Activated CD8-positive, alpha-beta memory T cell treated with anti-CD3 and anti-CD28 coated beads, Interleukin-2, amount 50 U/mL, for 24 hours (primary cell): ENCODE results near the gene POLR1E.

ENCODE experiments used
- DNase-seq: peaks from one replicate; pipeline ENCODE4 v3.0.0-alpha.2; 2020; ENCODE audit errors: extremely low read depth

POLR1E gene

DNA sequence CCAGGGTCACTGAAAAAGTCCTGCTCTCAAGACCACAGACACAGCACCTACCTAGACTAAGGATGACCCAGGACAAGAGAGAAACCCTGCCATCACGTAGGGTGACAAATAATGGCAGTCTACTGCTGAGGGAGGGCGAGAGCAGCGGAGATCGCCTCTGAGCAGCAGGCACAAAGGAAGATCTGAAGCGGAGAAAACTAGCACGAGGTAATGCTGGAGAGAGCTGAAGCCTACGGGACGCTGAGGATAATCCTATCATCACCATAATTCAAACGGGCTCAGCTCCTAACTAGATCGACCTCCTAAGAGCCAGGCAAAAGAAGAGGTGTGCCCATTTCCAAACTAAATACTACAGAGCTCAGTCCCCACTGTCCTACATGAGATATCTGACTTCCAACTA lies 49.2 kb downstream of the POLR1E start:
- DNase-seq = no peak

GRCh38 chr9:37538099-37538498 lies 52.4 kb downstream of the POLR1E start:
- no peak for DNase-seq

DNA sequence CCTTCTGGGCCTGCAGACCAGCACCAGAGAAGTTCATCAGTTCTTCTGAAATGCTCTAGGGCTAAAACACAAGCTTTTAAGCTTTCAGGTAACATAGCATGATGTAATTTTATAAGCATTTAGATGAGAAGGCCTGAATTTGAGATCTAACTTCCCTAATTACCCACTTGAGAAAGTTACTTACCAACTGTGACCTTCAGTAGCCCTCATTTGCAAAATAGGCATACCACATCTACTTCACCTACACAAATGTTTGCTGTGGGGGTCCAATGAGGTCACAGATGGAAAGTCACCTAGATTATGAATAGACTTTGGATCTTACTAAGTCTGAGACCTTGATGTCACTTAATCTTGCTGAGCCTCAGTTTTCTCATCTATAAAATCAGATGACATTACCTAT lies 53.9 kb downstream of the POLR1E start:
- no peak for DNase-seq

GRCh38 chr9:37540634-37541033 lies 54.9 kb downstream of the POLR1E start:
- DNase-seq = no peak

- no peak for DNase-seq
Measured at GRCh38 chr9:37541465-37541864, 55.7 kb downstream of the POLR1E start.

DNA sequence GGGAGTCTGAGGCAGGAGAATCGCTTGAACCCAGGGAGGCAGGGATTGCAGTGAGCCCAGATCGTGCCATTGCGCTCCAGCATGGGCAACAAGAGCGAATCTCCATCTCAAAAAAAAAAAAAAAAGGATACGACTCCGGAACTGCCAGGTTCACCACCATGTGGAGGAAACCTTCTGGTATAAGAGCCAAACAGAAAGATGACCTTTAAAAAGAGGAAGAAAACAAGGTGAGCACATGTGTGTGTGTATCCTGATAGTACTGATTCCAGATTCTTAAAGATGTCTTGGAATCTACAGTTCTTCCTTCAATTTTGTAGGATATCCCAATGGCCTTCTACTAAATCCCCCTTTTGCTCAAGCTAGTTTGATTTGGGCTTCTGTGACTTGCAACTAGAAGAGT lies 56.7 kb downstream of the POLR1E start:
- no peak for DNase-seq

DNA sequence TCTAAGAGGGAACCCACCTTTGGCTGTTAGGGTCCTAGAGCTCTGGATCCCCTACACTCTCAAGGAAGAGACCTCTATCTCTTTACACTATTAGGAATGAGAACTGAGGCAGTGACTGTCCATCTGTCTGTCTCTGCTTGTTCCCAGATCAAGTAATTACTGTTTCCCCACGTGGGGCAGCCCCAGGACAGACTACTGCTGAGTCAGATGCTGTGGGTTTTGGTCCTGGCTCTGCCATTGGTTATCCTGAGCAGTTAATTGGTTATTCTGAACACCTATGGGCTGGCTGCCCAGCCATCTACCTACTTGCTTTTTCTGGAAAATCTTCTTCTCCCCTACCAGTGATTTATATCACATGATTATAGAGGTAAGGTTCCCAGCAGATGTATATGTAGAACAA lies 57.1 kb downstream of the POLR1E start:
- no peak for DNase-seq

DNA sequence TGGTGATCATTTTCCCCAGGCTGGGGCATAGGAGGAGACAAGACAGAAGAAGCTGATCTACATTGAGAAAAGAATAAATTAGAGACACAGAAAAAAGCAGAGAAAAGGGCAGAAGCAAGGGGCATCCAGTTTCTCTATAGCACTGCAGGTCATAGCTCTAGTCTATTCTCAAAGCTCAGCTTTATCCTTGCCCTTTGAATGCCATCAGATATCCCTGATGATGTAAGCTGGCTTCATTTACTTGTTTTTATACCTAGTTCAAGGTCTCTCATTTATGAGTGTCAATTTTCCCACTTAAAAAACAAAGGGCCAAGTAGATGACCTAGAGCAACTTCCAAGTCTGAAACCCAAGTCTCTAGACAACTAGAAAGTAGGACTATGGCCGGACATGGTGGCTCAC lies 57.7 kb downstream of the POLR1E start:
- no peak for DNase-seq

DNA sequence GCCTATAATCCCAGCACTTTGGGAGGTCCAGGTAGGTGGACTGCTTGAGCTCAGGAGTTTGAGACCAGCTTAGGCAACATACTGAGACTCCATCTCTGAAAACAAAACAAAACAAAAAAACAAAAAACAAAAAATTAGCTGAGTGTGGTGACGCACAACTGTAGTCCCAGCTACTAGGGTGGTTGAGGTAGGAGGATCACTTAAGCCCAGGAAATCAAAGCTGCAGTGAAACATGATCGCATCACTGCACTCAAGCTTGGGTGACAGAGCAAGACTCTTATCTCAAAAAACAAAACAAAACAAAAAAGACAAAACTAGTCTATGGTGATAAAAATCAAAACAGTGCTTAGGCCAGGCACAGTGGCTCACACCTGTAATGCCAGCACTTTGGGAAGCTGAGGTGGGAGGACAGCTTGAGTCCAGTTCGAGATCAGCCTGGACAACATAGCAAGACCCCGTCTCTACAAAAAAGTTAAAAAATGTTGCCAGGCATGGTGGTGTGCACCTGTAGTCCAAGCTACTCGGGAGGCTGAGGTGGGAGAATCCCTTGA lies 61.7 kb downstream of the POLR1E start:
- no peak for DNase-seq

DNA sequence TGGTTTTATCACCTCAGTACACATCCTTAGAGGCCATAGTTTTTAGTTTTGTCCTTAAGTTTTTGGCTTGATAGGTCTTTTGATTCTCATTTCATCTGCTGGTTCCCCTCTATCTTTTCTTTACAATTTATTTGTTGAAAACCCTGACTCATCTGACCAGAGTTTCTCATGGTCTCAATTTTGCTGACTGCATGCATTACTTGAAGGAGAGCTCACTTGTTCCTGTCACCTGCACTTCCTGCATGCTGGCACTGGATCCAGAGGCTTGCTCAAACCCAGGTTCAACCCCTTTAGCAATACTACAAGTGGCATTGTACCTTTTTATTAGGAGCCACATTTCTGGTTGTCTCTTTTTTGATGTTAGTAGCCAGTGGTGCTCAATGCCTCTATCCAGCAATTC lies 63.8 kb downstream of the POLR1E start:
- no peak for DNase-seq

- DNase-seq = no peak
Measured at GRCh38 chr9:37550781-37551180, 65.0 kb downstream of the POLR1E start.

DNA sequence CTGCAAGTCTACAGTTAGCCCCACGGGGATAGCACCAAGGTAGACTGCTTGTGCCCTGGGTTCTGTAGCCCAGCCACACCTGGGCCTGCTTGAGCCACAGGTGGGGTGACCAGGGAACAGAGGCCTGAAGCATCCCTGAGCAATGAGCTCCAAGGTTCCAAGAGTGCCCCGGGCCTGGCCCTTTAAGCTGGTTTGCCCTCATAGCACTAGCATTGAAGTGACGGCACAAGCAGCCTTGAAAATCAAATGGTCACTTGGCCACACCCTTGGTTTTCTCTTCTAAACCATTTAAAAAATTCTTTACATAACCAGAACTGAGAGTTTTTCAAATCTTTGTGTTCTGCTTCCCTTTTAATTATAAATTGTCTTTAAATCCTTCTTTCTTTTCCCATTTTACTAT lies 65.7 kb downstream of the POLR1E start:
- DNase-seq = no peak

- no peak for DNase-seq
Measured at GRCh38 chr9:37551888-37552287, 66.1 kb downstream of the POLR1E start.
